ENCODE data around the gene ARID1B. TPM values are rescaled to one million over a fixed set of nuclear protein-coding genes. Genes with fewer than 3 reads are reported as not detected.
A peak's percentile ranks its signal among the peaks of the same experiment; 100 is the strongest.

ARID1B gene
- total and polyA plus RNA-seq, 2 of the 13 experiments (the other 11 are each of a cell fraction or from before 2014, with no cell fraction given), result 20.1 to 32.6 TPM

DNA sequence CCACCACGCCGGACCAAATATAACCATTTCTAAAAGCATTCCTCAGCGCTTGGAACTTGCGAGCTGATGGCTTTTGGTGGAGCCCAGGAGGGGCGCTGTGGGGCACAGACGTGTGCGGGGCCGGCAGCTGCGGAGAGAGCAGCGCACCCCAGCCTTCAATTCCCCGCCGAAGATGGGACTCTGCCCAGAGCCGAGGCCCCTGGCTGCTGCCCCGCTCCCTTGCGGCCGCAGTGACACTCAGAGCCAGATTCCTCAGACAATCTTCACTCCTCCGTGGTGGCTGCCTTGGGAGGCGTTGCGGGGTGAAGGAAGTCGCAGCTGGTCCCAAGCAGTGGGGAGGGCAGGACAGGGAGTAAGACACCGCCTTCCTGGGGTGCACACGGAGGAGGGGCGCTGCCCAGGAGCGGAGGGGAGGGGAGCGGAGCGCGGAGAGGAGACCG, 458.4 kb downstream of the ARID1B start (continued):
- TF ChIP-seq, protein P1, sequence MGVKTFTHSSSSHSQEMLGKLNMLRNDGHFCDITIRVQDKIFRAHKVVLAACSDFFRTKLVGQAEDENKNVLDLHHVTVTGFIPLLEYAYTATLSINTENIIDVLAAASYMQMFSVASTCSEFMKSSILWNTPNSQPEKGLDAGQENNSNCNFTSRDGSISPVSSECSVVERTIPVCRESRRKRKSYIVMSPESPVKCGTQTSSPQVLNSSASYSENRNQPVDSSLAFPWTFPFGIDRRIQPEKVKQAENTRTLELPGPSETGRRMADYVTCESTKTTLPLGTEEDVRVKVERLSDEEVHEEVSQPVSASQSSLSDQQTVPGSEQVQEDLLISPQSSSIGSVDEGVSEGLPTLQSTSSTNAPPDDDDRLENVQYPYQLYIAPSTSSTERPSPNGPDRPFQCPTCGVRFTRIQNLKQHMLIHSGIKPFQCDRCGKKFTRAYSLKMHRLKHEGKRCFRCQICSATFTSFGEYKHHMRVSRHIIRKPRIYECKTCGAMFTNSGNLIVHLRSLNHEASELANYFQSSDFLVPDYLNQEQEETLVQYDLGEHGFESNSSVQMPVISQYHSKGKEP (CRISPR knock-in tag; IDR thresholded peaks at IDR 0.05), result no peak
- TF ChIP-seq HNRNPL (IDR thresholded peaks at IDR 0.05; ENCODE audit: low read depth, low read length), result 0 out of 2 replicates have a peak, but pooled peaks have one; percentile 18
- no peak for TF ChIP-seq SMAD1 (CRISPR knock-in tag; IDR thresholded peaks at IDR 0.05; ENCODE audit: borderline replicate concordance, low read depth)
- no peak for TF ChIP-seq ZNF619 (CRISPR knock-in tag; IDR thresholded peaks at IDR 0.05)
- no peak for TF ChIP-seq DR1 (CRISPR knock-in tag; IDR thresholded peaks at IDR 0.05)
- TF ChIP-seq ZFP90 (CRISPR knock-in tag; IDR thresholded peaks at IDR 0.05; ENCODE audit: borderline replicate concordance), result peak; percentile 42; the same call in 1 of the 2 replicates
- TF ChIP-seq, protein P2, sequence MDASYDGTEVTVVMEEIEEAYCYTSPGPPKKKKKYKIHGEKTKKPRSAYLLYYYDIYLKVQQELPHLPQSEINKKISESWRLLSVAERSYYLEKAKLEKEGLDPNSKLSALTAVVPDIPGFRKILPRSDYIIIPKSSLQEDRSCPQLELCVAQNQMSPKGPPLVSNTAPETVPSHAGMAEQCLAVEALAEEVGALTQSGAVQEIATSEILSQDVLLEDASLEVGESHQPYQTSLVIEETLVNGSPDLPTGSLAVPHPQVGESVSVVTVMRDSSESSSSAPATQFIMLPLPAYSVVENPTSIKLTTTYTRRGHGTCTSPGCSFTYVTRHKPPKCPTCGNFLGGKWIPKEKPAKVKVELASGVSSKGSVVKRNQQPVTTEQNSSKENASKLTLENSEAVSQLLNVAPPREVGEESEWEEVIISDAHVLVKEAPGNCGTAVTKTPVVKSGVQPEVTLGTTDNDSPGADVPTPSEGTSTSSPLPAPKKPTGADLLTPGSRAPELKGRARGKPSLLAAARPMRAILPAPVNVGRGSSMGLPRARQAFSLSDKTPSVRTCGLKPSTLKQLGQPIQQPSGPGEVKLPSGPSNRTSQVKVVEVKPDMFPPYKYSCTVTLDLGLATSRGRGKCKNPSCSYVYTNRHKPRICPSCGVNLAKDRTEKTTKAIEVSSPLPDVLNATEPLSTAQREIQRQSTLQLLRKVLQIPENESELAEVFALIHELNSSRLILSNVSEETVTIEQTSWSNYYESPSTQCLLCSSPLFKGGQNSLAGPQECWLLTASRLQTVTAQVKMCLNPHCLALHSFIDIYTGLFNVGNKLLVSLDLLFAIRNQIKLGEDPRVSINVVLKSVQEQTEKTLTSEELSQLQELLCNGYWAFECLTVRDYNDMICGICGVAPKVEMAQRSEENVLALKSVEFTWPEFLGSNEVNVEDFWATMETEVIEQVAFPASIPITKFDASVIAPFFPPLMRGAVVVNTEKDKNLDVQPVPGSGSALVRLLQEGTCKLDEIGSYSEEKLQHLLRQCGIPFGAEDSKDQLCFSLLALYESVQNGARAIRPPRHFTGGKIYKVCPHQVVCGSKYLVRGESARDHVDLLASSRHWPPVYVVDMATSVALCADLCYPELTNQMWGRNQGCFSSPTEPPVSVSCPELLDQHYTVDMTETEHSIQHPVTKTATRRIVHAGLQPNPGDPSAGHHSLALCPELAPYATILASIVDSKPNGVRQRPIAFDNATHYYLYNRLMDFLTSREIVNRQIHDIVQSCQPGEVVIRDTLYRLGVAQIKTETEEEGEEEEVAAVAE (CRISPR knock-in tag; IDR thresholded peaks at IDR 0.05; ENCODE audit: borderline replicate concordance), result no peak
- no peak for TF ChIP-seq KLF16 (CRISPR knock-in tag; IDR thresholded peaks at IDR 0.05)
- TF ChIP-seq, protein P3, sequence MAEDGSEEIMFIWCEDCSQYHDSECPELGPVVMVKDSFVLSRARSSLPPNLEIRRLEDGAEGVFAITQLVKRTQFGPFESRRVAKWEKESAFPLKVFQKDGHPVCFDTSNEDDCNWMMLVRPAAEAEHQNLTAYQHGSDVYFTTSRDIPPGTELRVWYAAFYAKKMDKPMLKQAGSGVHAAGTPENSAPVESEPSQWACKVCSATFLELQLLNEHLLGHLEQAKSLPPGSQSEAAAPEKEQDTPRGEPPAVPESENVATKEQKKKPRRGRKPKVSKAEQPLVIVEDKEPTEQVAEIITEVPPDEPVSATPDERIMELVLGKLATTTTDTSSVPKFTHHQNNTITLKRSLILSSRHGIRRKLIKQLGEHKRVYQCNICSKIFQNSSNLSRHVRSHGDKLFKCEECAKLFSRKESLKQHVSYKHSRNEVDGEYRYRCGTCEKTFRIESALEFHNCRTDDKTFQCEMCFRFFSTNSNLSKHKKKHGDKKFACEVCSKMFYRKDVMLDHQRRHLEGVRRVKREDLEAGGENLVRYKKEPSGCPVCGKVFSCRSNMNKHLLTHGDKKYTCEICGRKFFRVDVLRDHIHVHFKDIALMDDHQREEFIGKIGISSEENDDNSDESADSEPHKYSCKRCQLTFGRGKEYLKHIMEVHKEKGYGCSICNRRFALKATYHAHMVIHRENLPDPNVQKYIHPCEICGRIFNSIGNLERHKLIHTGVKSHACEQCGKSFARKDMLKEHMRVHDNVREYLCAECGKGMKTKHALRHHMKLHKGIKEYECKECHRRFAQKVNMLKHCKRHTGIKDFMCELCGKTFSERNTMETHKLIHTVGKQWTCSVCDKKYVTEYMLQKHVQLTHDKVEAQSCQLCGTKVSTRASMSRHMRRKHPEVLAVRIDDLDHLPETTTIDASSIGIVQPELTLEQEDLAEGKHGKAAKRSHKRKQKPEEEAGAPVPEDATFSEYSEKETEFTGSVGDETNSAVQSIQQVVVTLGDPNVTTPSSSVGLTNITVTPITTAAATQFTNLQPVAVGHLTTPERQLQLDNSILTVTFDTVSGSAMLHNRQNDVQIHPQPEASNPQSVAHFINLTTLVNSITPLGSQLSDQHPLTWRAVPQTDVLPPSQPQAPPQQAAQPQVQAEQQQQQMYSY (CRISPR knock-in tag; IDR thresholded peaks at IDR 0.05), result no peak
- no peak for TF ChIP-seq ZNF703 (CRISPR knock-in tag; IDR thresholded peaks at IDR 0.05; ENCODE audit: borderline replicate concordance)
- 0 out of 2 replicates have a peak, but pooled peaks have one; percentile 32 for TF ChIP-seq NFKB2 (CRISPR knock-in tag; IDR thresholded peaks at IDR 0.05; ENCODE audit: borderline replicate concordance)
- TF ChIP-seq, protein P4, sequence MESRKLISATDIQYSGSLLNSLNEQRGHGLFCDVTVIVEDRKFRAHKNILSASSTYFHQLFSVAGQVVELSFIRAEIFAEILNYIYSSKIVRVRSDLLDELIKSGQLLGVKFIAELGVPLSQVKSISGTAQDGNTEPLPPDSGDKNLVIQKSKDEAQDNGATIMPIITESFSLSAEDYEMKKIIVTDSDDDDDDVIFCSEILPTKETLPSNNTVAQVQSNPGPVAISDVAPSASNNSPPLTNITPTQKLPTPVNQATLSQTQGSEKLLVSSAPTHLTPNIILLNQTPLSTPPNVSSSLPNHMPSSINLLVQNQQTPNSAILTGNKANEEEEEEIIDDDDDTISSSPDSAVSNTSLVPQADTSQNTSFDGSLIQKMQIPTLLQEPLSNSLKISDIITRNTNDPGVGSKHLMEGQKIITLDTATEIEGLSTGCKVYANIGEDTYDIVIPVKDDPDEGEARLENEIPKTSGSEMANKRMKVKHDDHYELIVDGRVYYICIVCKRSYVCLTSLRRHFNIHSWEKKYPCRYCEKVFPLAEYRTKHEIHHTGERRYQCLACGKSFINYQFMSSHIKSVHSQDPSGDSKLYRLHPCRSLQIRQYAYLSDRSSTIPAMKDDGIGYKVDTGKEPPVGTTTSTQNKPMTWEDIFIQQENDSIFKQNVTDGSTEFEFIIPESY (CRISPR knock-in tag; IDR thresholded peaks at IDR 0.05), result peak; percentile 74; the same call in 1 of the 2 replicates
- no peak for TF ChIP-seq ZNF326 (CRISPR knock-in tag; IDR thresholded peaks at IDR 0.05; ENCODE audit: borderline replicate concordance)
- TF ChIP-seq ZNF468 (CRISPR knock-in tag; IDR thresholded peaks at IDR 0.05), result no peak
- peak; percentile 54; the same call in 1 of the 2 replicates for TF ChIP-seq RNF2 (conservative IDR thresholded peaks at IDR 0.05; ENCODE audit: low read depth)
- no peak for TF ChIP-seq MED8 (CRISPR knock-in tag; IDR thresholded peaks at IDR 0.05; ENCODE audit: insufficient replicate concordance)
